Activated gamma-delta T cell treated with Interleukin-2 at 50 U/mL for 16 hours (primary cell): ENCODE data around the gene EFEMP1.

Experiments used
- DNase-seq: peaks from one replicate; pipeline ENCODE4 v3.0.0-alpha.2; 2020

The EFEMP1 gene

DNA sequence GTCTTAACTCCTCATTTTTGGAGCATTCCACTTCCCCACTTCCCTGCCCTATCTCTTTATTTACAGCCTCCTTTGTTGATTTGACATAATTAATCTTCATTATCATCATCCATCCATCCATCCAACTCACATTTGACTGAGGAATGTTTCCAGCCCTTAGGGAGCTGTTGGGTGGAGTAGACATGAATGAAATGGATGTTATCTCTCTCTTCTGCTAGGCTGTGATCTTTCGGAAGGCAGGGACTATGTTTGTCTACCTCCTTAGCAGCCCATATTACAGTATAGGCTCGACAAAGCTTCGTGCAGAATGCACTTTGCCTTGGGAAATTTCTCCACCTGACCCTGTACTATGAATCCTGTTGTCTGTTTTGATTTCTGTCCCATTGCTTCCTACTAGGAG, 7.7 kb upstream of the EFEMP1 start:
- no peak for DNase-seq

GRCh38 chr2:55929476-55929875, 5.9 kb upstream of the EFEMP1 start:
- no peak for DNase-seq

DNA sequence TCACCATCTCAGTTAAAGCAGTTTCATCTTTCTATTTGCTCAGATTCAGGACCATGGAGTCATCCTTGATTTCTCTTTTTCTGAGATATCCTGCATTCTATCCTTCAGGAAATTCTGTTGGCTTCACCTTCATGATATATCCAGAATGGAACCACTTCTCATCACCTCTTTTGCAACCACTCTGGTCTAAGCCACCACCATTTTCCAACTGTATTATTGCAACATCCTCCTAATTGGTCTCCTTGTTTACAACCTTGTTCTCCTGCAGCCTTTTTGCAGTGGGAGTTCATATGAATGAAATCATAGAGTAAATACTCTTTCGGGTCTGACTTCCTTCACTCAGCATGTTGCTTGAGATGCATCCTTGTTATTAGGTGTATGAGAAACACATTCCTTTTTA, 3.4 kb upstream of the EFEMP1 start:
- DNase-seq = no peak

DNA sequence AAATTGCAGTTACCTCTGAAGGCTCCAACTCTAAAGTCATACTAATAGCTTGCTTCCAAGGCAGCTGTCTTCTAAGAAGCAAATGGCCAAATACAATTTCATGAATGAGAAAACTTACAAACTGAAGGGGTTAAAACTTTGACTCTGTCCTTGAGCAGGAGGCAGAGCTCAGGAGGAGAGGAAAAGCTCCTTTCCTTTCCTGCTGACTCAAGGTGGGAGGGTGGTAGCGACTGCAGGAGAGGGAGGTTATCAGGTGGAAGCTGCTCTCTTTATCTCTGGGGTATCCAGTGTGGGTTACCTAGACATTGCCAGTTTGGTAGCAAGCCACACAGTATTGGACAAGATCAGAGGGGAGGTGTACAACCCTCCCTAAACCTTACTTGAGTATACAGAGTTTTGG, 2.7 kb upstream of the EFEMP1 start:
- no peak for DNase-seq

- no peak for DNase-seq
These were observed 370 bp upstream of the EFEMP1 start for GRCh38 chr2:55923982-55924321.

DNA sequence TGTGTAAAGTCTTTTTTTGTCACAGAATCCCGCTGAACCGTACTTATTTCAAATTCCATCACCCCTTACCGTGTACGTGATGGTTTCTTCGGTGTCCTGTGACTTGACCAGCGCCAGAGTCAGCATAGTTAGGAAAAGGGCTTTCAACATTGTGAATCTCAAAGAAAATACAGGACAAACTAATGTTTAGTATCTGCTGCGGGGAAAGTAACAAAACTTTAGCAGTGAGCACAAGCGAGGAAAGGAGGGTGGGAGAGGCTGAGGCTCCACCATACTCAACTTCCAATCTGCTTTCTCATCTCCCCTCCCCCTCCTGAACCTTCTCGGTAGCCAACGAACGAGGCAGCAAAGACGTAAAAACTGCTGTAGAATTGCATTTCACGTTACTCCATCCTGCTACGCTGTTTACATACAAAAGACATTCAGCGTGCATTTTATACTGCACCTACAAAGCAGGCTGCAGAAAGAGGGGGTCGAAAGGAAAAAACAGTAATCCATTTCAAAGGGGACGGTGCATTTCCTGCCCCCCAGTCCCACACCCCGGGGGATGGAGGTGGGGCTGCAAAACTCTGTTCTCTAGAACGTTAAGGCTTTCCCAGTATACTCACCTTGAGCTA, 1.2 kb downstream of the EFEMP1 start:
- DNase-seq = no peak

DNA sequence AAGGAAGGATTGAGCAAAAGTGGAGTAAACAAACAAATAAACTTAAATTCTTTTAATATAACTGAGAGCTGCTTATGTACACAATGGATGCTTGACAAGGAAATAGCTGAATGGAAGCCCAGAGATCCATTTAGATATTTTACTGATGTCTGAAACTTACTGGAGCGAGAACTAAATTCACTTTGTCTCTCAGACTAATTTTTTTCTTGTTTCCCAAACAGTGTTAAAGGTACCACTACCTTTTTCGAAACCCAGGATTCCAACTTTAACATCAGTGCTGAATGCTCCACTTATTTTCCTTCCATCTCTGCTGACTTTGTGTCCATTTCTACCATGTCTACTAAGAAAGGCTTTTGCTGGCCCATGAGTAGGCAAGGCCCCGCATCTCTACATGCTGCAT, 4.0 kb downstream of the EFEMP1 start:
- no peak for DNase-seq

GRCh38 chr2:55918856-55919255, 4.7 kb downstream of the EFEMP1 start:
- DNase-seq = no peak

DNA sequence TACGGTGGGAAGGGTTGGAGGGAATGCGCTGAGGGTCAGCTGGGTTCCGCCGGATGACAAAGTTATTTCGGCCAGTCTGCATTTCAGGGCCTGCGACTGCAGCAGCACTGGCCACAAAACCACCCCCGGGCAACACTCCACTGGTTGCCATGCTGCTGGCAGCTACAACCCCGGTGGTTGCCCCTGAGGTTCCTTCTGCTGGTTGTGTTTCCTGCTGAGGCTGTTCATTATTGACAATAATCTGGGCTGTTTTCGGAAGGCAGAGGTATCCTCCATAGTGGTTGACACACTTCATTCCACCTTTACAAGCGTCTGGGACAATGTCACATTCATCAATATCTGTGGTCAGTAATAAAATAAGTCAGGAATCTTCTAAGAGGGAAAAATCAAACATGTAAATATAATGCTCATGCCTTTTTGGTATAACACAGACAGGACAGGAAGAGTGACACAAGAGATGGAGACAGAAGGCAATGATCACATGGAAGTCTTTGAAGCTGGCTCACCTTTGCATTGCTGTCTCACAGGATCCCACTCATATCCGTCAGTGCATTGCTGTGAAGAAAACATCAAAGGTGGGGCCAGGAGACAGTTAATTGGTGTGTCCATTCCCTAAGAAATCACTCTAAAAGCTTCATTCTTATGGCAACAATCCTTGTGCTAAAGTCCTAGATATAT, 5.7 kb downstream of the EFEMP1 start:
- DNase-seq = no peak

GRCh38 chr2:55917117-55917516, 6.5 kb downstream of the EFEMP1 start:
- no peak for DNase-seq

DNA sequence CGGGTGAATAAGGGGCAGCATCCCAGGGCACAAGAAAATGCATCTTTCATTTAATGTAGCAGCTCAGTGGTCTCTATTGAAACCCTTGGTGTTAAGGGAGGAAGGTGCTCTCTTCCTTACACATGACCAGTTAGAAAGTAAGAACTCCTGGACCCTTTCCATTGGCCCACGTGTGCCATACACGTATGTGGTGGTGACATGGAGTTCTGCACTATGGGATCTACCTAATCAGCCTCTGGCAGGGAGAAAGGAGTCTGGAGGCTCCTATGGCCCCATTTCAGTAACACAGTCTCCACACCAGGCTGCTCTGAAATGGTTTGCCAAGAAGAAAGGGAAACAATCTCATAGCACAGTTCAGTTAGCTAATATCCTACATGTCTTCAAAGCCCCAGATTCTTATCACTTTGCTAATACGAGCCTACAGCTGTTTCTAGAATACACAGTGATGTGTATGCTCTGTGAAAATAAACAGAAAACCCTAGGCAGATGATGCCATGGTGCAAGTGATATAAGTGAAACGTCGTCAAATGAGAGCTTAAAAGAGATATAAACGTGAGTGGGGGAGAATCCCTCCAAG, 7.0 kb downstream of the EFEMP1 start:
- no peak for DNase-seq

DNA sequence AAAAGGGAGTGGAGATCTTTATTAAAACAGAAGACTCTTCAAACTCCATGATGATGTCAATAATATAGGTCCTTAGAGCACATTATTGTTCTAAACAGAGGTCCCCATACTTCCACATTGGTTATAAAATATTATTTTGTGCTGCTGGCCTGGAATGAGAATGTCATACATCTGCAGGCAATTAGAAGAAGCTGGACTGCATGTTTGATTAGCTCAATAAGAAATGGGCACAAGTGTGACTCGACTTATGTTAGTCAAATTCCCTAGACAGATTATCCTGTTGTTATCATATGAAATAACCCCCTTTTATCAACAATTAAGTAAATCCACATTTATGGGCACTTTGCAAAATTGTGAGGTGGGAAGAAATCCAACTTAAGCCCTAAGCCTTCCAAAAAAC, 8.8 kb downstream of the EFEMP1 start:
- DNase-seq = no peak

GRCh38 chr2:55912926-55913325, 10.7 kb downstream of the EFEMP1 start:
- no peak for DNase-seq

DNA sequence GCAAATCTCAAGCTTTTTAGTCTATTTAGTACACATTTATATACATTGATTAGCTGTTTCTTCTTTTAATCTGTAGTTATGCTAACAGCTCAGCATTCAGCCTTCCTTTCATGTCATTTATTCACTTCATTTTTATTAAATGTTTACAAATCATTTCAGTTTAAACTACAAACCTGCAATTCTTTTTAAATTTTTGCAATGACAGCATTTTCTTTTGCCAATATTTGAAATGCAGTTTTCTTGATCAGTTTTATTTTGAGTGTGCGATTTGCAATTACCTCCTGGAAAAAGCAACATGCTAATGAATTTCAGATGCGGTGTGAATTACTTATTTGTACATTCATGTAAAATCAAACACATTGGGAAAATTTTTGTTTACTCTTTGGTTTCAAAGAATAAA, 13.5 kb downstream of the EFEMP1 start:
- DNase-seq = no peak

DNA sequence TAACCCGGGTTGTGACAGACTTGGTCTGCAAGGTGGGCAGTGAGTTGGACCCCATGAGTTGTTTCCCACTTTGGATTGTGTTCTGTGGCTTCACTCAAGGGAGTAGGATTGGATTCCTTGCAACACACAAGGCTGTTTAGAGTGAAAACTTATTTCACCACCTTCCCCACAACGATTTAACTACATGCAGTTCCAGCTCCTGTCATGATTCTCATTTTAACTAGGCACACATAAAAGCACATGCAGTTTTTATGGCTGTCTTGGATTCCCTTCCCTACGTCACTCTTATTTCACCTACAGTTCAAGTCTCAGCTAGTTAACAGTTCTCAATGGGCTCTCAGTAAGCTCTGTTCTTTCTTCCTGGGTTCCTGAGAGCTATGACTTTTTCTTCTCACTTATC, 15.9 kb downstream of the EFEMP1 start:
- DNase-seq = no peak

DNA sequence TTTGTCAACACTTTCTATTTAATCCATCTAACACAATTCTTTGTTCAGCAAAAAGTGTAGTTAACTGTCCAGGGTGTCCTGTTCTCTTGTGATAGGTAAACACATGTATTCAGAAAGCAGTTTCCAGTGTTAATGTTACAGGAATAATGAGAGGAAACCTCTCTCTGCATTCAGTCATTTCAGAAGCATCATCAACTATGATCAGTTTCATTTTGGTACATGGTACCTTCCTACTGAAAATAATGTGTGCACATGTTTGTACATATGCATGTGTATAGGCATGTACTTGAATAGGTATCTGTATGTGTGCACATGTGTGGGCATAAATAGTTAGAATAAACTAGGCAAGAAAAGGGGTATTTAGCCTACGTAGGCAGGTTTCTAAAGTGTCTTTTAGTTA, 16.6 kb downstream of the EFEMP1 start:
- no peak for DNase-seq

DNA sequence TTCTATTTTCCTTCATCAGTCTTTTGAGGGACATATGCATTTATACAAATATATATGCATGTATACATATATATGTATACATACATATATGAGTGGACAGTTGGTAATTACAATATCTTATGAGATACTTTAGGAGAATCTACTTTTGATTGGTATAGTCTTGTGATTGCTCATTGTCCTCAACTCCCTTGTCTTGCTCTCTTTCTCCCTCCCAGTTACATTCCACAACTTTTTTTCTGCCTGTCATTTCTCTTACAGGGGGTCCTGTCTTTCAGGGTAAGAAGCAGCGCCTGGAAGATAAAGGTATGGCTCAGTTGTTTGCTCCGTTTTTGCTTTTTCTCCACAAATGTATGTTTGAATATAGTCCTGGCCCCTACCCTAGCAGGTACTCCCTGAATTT, 19.9 kb downstream of the EFEMP1 start:
- DNase-seq = no peak

GRCh38 chr2:55902971-55903370, 20.6 kb downstream of the EFEMP1 start:
- DNase-seq = no peak

DNA sequence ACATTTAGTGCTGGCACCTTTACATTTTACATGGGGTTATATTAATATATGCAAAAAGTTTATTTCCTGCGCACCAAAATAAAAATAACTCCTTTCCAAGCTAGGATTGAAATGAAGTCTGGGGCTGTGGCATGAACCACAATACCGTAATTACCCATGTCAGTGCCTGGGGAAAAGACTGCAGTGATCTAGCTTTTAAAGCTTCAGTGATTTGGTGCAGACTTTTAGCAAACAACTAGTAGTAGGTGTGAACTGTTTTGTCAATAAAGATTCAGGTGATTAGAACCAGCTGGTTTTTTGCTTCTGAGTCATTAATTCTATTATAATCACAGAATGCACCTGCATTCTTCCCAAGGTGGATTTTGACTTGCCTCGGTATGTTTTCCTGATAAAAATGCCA, 21.2 kb downstream of the EFEMP1 start:
- DNase-seq = no peak

GRCh38 chr2:55901941-55902340, 21.6 kb downstream of the EFEMP1 start:
- no peak for DNase-seq

DNA sequence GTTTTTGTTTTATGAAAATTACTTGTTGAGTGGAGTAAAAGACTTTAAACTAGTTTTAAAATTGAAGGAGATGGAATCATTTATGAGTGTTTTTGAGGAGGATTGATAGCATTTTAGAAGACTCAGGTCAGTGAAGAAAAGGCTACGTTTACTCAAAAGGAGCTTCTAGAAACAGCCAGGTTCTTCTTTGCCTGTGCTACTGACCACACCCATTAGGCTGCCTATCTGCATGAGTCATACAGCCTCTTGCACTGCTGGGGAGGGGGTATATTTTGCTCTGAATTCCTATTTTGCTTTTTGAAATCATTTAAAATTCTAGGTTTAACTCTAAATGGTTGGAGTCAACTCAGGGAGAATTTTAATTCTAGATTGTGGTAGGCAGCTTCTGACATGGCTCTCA, 22.3 kb downstream of the EFEMP1 start:
- DNase-seq = no peak

- no peak for DNase-seq
These were observed 23.7 kb downstream of the EFEMP1 start for GRCh38 chr2:55899881-55900280.

- no peak for DNase-seq
These were observed 25.1 kb downstream of the EFEMP1 start for GRCh38 chr2:55898386-55899040.

GRCh38 chr2:55896633-55897032, 26.9 kb downstream of the EFEMP1 start:
- no peak for DNase-seq
